ENCODE measurements around the gene TGFB1I1.
"Not testable (repeated sequence)": the region's sequence is repeated elsewhere in the genome, so short reads cannot be mapped to it uniquely, and the experiment has no call there.

The TGFB1I1 gene

GRCh38 chr16:31473264-31473984 lies 1.5 kb downstream of the TGFB1I1 start:
- DNase-seq: no peak

- no peak for DNase-seq
Observed at GRCh38 chr16:31474173-31474714, 2.3 kb downstream of the TGFB1I1 start.

- DNase-seq: no peak
Observed at GRCh38 chr16:31474773-31475738, 3.1 kb downstream of the TGFB1I1 start.

- DNase-seq: no peak
Observed at GRCh38 chr16:31475946-31476302, 4.0 kb downstream of the TGFB1I1 start.

- DNase-seq: peak; percentile 88
Observed at GRCh38 chr16:31476303-31477219, 4.6 kb downstream of the TGFB1I1 start.

- DNase-seq: peak; percentile 28
Observed at GRCh38 chr16:31477220-31478216, 5.6 kb downstream of the TGFB1I1 start.

GRCh38 chr16:31478956-31479355 lies 7.0 kb downstream of the TGFB1I1 start:
- no peak for DNase-seq

- no peak for DNase-seq
Observed at GRCh38 chr16:31479751-31480150, 7.8 kb downstream of the TGFB1I1 start.

- DNase-seq: no peak
Observed at GRCh38 chr16:31480851-31481536, 9.0 kb downstream of the TGFB1I1 start.

- DNase-seq: no peak
Observed at GRCh38 chr16:31483081-31483480, 11.1 kb downstream of the TGFB1I1 start, which contains the start of gene SLC5A2. SLC5A2 (plus strand) TSS chr16:31483123; CDS start chr16:31483137, 14 bp downstream.

- DNase-seq: not testable (repeated sequence)
Observed at GRCh38 chr16:31484048-31484447, 12.1 kb downstream of the TGFB1I1 start.

- DNase-seq: no peak
Observed at GRCh38 chr16:31484491-31485171, 12.7 kb downstream of the TGFB1I1 start.

GRCh38 chr16:31485571-31485970 lies 13.6 kb downstream of the TGFB1I1 start:
- no peak for DNase-seq

GRCh38 chr16:31486045-31486444 lies 14.1 kb downstream of the TGFB1I1 start:
- no peak for DNase-seq

- DNase-seq: no peak
Observed at GRCh38 chr16:31487071-31487719, 15.2 kb downstream of the TGFB1I1 start.

GRCh38 chr16:31487720-31488467 lies 15.9 kb downstream of the TGFB1I1 start:
- DNase-seq: peak; percentile 72

- DNase-seq: no peak
Observed at GRCh38 chr16:31488468-31489297, 16.7 kb downstream of the TGFB1I1 start.

- no peak for DNase-seq
Observed at GRCh38 chr16:31489298-31489564, 17.3 kb downstream of the TGFB1I1 start.

Measured in activated gamma-delta T cell treated with Interleukin-2 at 50 U/mL for 16 hours (primary cell).